Measurements from ENCODE around the gene ITPK1. TPM values are rescaled to one million over a fixed set of nuclear protein-coding genes. Genes with fewer than 3 reads are reported as not detected.

Gene ITPK1
- total RNA-seq, 4 donors from 2014 or later: 64.8 to 235 (median 128) TPM

- no peaks in the 10 kb centered on the region for H3K9me3 ChIP-seq
- no peaks in the 10 kb centered on the region for H3K4me1 ChIP-seq
- in situ Hi-C loops (cut with MboI; ENCODE audit: low pct_ligation_motif_present in 1 of 4, low pct_unique_long_range_greater_than_20kb in 1 of 4, low sequenced_read_pairs in 3 of 4) (no loop called here), intact Hi-C loops (cut with DNase I; ENCODE audit: low total_unique reads) (no loop called here)
- WGBS, 2 donors (ENCODE audit: low coverage in 1 of 2): 60 to 67% methylated on average over 4 to 8 of the region's 8 CpGs
- no peak overlapping the region for H3K27ac ChIP-seq
- no peaks in the 10 kb centered on the region for H3K36me3 ChIP-seq
- H3K4me3 ChIP-seq: no peak overlapping the region
- TF ChIP-seq POLR2A (IDR thresholded peaks at IDR 0.05) (no peak), EP300 (IDR thresholded peaks at IDR 0.05; ENCODE audit: low read depth) (no peak), POLR2AphosphoS5 (IDR thresholded peaks at IDR 0.05) (no peak), CTCF (IDR thresholded peaks at IDR 0.05) (no peak)
- no peak for DNase-seq
- no peaks in the 10 kb centered on the region for H3K27me3 ChIP-seq
Measured at GRCh38 chr14:92930737-92931602, 184.8 kb downstream of the ITPK1 start.

- no peaks in the 10 kb centered on the region for H3K4me1 ChIP-seq
- 86% methylated on average over 20 of the region's 20 CpGs; no CpG with 5 or more reads in 1 of the 2 donors for WGBS, 2 donors (ENCODE audit: low coverage in 1 of 2)
- H3K36me3 ChIP-seq: no peaks in the 10 kb centered on the region
- TF ChIP-seq EP300 (IDR thresholded peaks at IDR 0.05; ENCODE audit: low read depth) (no peak), CTCF (IDR thresholded peaks at IDR 0.05) (no peak), POLR2AphosphoS5 (IDR thresholded peaks at IDR 0.05) (no peak), POLR2A (IDR thresholded peaks at IDR 0.05) (no peak)
- H3K27ac ChIP-seq: no peak overlapping the region
- intact Hi-C loops (cut with DNase I; ENCODE audit: low total_unique reads): no loop called here
- H3K9me3 ChIP-seq: no peaks in the 10 kb centered on the region
- no peak for DNase-seq
- in situ Hi-C loops (cut with MboI; ENCODE audit: low pct_ligation_motif_present in 1 of 4, low pct_unique_long_range_greater_than_20kb in 1 of 4, low sequenced_read_pairs in 3 of 4): no loop called here
- H3K27me3 ChIP-seq: no peaks in the 10 kb centered on the region
- no peak overlapping the region for H3K4me3 ChIP-seq
Measured at GRCh38 chr14:92929689-92930608, 185.8 kb downstream of the ITPK1 start.

- WGBS, 2 donors (ENCODE audit: low coverage in 1 of 2): 73% methylated on average over 11 of the region's 12 CpGs; no CpG with 5 or more reads in 1 of the 2 donors
- Histone ChIP-seq H3K4me1 (no peaks in the 10 kb centered on the region), H3K27me3 (peaks cover under 1% of the 10 kb centered on the region), H3K27ac (no peak overlapping the region), H3K36me3 (no peaks in the 10 kb centered on the region), H3K9me3 (no peaks in the 10 kb centered on the region), H3K4me3 (no peak overlapping the region)
- DNase-seq: no peak
- in situ Hi-C loops (cut with MboI; ENCODE audit: low pct_ligation_motif_present in 1 of 4, low pct_unique_long_range_greater_than_20kb in 1 of 4, low sequenced_read_pairs in 3 of 4) (no loop called here), intact Hi-C loops (cut with DNase I; ENCODE audit: low total_unique reads) (loop anchor here (1.0 kb wide), 1 partner anchor 20 kb away; no protein-coding TSS in a partner anchor)
- no peak for TF ChIP-seq POLR2AphosphoS5 (IDR thresholded peaks at IDR 0.05)
- TF ChIP-seq POLR2A (IDR thresholded peaks at IDR 0.05): no peak
- TF ChIP-seq EP300 (IDR thresholded peaks at IDR 0.05; ENCODE audit: low read depth): no peak
- no peak for TF ChIP-seq CTCF (IDR thresholded peaks at IDR 0.05)
Measured at GRCh38 chr14:92928961-92929688, 186.6 kb downstream of the ITPK1 start.

Measured in transverse colon (tissue), 4 donors.